ENCODE data around the gene HSPB9. TPM values are rescaled to one million over a fixed set of nuclear protein-coding genes. Genes with fewer than 3 reads are reported as not detected.

Gene HSPB9
- total RNA-seq, 1 donor from 2014 or later: 0.65 TPM

DNA sequence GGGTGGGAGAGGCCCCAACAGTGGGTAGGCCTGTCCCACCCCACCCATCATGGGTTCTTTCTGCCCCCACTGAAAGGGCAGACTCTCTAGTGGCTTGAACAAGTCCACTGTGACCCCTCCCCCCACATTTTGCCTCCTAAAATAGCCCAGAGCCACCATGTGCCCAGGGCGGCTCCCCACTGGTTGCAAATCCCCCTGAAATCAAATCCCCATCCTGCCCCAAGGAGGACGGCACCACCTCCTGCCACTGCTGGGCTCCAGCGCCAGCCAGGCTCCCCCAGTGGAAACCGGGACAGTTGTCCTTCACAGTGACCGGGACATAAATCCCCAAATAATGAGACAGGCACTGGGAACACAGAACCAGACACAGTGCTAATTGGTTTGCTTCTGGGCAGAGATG is 44.8 kb upstream of the HSPB9 start:
- H3K4me3 Mint-ChIP-seq: no peak overlapping the region
- H3K9me3 ChIP-seq (ENCODE audit: low read depth): no peaks in the 10 kb centered on the region
- no peak overlapping the region for H3K4me2 ChIP-seq
- no peaks in the 10 kb centered on the region for H3K9me3 Mint-ChIP-seq
- H3K4me1 ChIP-seq: peaks cover 9% of the 10 kb centered on the region
- H3K9ac ChIP-seq: no peak overlapping the region
- H3K27me3 ChIP-seq: peaks cover 12% of the 10 kb centered on the region
- H3K4me3 ChIP-seq: no peak overlapping the region
- H3K27ac ChIP-seq: no peak overlapping the region
- H4K20me1 ChIP-seq (ENCODE audit: low read depth): no peaks in the 10 kb centered on the region
- peaks cover 5% of the 10 kb centered on the region for H3F3A ChIP-seq (ENCODE audit: low read depth)
- no peaks in the 10 kb centered on the region for H3K36me3 ChIP-seq
- TF ChIP-seq, protein P1, sequence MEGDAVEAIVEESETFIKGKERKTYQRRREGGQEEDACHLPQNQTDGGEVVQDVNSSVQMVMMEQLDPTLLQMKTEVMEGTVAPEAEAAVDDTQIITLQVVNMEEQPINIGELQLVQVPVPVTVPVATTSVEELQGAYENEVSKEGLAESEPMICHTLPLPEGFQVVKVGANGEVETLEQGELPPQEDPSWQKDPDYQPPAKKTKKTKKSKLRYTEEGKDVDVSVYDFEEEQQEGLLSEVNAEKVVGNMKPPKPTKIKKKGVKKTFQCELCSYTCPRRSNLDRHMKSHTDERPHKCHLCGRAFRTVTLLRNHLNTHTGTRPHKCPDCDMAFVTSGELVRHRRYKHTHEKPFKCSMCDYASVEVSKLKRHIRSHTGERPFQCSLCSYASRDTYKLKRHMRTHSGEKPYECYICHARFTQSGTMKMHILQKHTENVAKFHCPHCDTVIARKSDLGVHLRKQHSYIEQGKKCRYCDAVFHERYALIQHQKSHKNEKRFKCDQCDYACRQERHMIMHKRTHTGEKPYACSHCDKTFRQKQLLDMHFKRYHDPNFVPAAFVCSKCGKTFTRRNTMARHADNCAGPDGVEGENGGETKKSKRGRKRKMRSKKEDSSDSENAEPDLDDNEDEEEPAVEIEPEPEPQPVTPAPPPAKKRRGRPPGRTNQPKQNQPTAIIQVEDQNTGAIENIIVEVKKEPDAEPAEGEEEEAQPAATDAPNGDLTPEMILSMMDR (IDR thresholded peaks at IDR 0.05): no peak
- TF ChIP-seq EZH2phosphoT487 (IDR thresholded peaks at IDR 0.05): no peak
- H3K79me2 ChIP-seq (ENCODE audit: low read depth): no peaks in the 10 kb centered on the region
- no peaks in the 10 kb centered on the region for H3K36me3 Mint-ChIP-seq
- peak overlapping the region; percentile 38 for H2AFZ ChIP-seq (replicated peaks)
- no peak for DNase-seq (ENCODE audit: low spot score)
- H3K27me3 Mint-ChIP-seq (ENCODE audit: insufficient read depth, low read depth): peaks cover 17% of the 10 kb centered on the region
- peaks cover 12% of the 10 kb centered on the region for H3K4me1 Mint-ChIP-seq
- H3K27ac Mint-ChIP-seq: no peak overlapping the region

DNA sequence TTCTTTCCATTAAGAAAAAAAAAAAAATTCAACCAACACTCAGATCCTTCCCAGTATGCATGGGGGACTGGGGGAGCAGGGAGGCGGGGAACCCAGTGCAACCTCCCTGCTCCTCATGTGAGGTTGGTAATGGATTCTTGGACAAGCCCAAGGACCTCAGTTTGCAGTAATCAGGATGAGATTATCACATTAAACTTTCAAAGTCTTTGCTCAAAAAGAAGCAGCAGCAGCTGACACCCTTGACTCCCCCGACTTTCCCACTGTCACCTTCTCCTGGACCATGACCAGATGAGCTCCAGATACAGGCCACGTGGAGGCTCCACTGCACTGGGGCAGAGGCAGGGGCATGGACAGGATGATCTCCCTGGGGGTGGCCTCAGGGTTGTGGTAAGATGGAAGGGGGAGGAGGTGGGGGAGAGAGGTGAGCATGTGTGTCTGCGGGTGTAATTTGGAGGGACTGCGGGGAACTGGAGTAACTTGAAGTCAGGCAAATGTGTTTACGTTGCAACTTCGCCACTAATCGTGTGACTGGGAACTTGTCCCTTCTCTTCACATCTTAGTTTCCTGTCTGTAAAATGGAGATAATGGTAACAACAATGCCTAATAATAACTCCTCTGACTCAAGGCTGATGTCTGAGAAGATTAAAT is 44.1 kb upstream of the HSPB9 start:
- H3K9me3 ChIP-seq (ENCODE audit: low read depth): no peaks in the 10 kb centered on the region
- no peak overlapping the region for H3K4me2 ChIP-seq
- peaks cover 5% of the 10 kb centered on the region for H3K27me3 ChIP-seq
- Mint-ChIP-seq H3K9me3 (no peaks in the 10 kb centered on the region), H3K36me3 (no peaks in the 10 kb centered on the region), H3K27me3 (ENCODE audit: insufficient read depth, low read depth) (peaks cover 11% of the 10 kb centered on the region), H3K4me3 (no peak overlapping the region), H3K4me1 (peaks cover 10% of the 10 kb centered on the region), H3K27ac (no peak overlapping the region)
- H3K27ac ChIP-seq: no peak overlapping the region
- DNase-seq (ENCODE audit: low spot score): no peak
- H3K4me1 ChIP-seq: peaks cover 9% of the 10 kb centered on the region
- TF ChIP-seq, protein P1 (IDR thresholded peaks at IDR 0.05): no peak
- TF ChIP-seq EZH2 (IDR thresholded peaks at IDR 0.05) (no peak), EZH2phosphoT487 (IDR thresholded peaks at IDR 0.05) (no peak)
- H2AFZ ChIP-seq (replicated peaks): no peak overlapping the region
- H3K9ac ChIP-seq: no peak overlapping the region
- no peaks in the 10 kb centered on the region for H4K20me1 ChIP-seq (ENCODE audit: low read depth)
- H3K79me2 ChIP-seq (ENCODE audit: low read depth): no peaks in the 10 kb centered on the region
- peaks cover 2% of the 10 kb centered on the region for H3F3A ChIP-seq (ENCODE audit: low read depth)
- H3K4me3 ChIP-seq: no peak overlapping the region
- no peaks in the 10 kb centered on the region for H3K36me3 ChIP-seq

DNA sequence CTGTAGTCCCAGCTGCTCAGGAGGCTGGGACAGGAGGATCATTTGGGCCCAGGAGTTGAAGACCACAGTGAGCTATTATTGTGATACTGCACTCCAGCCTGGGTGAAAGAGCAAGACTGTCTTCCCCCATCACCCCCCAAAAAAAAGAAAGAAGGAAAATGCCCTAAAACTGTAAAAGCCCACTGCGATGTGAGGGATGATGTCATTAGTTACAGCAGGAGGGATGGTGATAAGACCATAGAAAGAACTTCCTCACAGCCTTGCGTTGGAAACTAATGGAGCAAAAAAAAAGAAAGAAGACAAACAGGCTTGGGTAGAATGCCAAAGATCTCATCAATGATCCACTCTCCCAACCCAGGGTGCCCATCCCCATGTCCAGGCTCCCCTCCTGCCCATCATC is 43.1 kb upstream of the HSPB9 start:
- no peaks in the 10 kb centered on the region for H3K79me2 ChIP-seq (ENCODE audit: low read depth)
- no peak overlapping the region for H3K27ac ChIP-seq
- no peak for DNase-seq (ENCODE audit: low spot score)
- no peak overlapping the region for H3K9ac ChIP-seq
- H3K4me1 ChIP-seq: peaks cover 9% of the 10 kb centered on the region
- no peaks in the 10 kb centered on the region for H3K36me3 ChIP-seq
- no peaks in the 10 kb centered on the region for H3K9me3 ChIP-seq (ENCODE audit: low read depth)
- no peaks in the 10 kb centered on the region for H3K27me3 ChIP-seq
- no peaks in the 10 kb centered on the region for H3K9me3 Mint-ChIP-seq
- TF ChIP-seq EZH2 (IDR thresholded peaks at IDR 0.05): no peak
- TF ChIP-seq, protein P1 (IDR thresholded peaks at IDR 0.05): no peak
- no peak for TF ChIP-seq EZH2phosphoT487 (IDR thresholded peaks at IDR 0.05)
- no peak overlapping the region for H3K27ac Mint-ChIP-seq
- no peak overlapping the region for H3K4me3 ChIP-seq
- H2AFZ ChIP-seq (replicated peaks): no peak overlapping the region
- H3K36me3 Mint-ChIP-seq: no peaks in the 10 kb centered on the region
- H3K4me1 Mint-ChIP-seq: peaks cover 10% of the 10 kb centered on the region
- H4K20me1 ChIP-seq (ENCODE audit: low read depth): no peaks in the 10 kb centered on the region
- H3K27me3 Mint-ChIP-seq (ENCODE audit: insufficient read depth, low read depth): peaks cover 6% of the 10 kb centered on the region
- H3F3A ChIP-seq (ENCODE audit: low read depth): no peaks in the 10 kb centered on the region
- H3K4me3 Mint-ChIP-seq: no peak overlapping the region
- no peak overlapping the region for H3K4me2 ChIP-seq
